H1 (cell line): ENCODE results near the gene CFB.

Experiments
- CEBPB ChIP-seq: IDR thresholded peaks from 2 replicates; pipeline ENCODE4 v1.6.1; 2012; ENCODE audit warnings: low read depth, low read length
- CHD2 ChIP-seq: IDR thresholded peaks from 2 replicates; pipeline ENCODE4 v1.6.1; 2012; ENCODE audit warnings: low read length, improper control_type of control experiment
- EGR1 ChIP-seq: IDR thresholded peaks from 2 replicates; pipeline ENCODE4 v1.6.1; 2011; ENCODE audit warnings: low read depth, low read length, borderline replicate concordance
- JUN ChIP-seq: IDR thresholded peaks from 2 replicates; pipeline ENCODE4 v1.6.1; 2011; ENCODE audit warnings: low read depth, mild to moderate bottlenecking, improper control_type of control experiment, low read length
- MAFK ChIP-seq: IDR thresholded peaks from 2 replicates; pipeline ENCODE4 v1.6.1; 2012; ENCODE audit warnings: low read depth, mild to moderate bottlenecking, improper control_type of control experiment, low read length
- TF ChIP-seq, protein P1 (sequence below), 3 experiments: IDR thresholded peaks; 1 replicate in 2 of 3; 2 replicates in 1 of 3; pipeline versions ENCODE4 v1.5.1 to v1.6.1; 2011; ENCODE audit warnings: low read length in 3 of 3, mild to moderate bottlenecking in 3 of 3, inconsistent platforms in 2 of 3, low read depth in 1 of 3, moderate library complexity in 1 of 3; ENCODE audit not compliant: insufficient read depth in 1 of 3; ENCODE audit errors: control extremely low read depth in 1 of 3

DNA sequence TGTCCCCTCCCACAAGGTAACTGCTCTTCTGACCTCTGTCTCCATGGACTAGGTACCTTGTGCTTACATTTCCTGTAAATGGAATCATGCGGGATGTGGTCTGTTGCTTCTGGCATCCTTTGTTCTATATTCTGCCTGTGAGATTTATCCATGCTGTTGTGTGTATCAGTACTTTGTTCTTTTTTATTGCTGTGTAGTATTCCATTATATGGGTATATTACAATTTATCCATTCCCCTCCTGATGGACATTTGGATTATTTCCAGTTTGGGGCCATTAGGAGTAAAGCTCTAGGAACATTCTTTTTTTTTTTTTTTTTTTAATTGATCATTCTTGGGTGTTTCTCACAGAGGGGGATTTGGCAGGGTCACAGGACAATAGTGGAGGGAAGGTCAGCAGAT lies 14.9 kb upstream of the CFB start:
- TF ChIP-seq CHD2: no peak
- TF ChIP-seq JUN: no peak
- no peak for TF ChIP-seq CEBPB
- no peak for TF ChIP-seq EGR1
- TF ChIP-seq MAFK: no peak
- TF ChIP-seq, protein P1, sequence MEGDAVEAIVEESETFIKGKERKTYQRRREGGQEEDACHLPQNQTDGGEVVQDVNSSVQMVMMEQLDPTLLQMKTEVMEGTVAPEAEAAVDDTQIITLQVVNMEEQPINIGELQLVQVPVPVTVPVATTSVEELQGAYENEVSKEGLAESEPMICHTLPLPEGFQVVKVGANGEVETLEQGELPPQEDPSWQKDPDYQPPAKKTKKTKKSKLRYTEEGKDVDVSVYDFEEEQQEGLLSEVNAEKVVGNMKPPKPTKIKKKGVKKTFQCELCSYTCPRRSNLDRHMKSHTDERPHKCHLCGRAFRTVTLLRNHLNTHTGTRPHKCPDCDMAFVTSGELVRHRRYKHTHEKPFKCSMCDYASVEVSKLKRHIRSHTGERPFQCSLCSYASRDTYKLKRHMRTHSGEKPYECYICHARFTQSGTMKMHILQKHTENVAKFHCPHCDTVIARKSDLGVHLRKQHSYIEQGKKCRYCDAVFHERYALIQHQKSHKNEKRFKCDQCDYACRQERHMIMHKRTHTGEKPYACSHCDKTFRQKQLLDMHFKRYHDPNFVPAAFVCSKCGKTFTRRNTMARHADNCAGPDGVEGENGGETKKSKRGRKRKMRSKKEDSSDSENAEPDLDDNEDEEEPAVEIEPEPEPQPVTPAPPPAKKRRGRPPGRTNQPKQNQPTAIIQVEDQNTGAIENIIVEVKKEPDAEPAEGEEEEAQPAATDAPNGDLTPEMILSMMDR (IDR thresholded peaks at IDR 0.05; ENCODE audit: control extremely low read depth in 1 of 3, insufficient read depth in 1 of 3, low read depth in 1 of 3, low read length in 3 of 3): no peak
